HepG2 (cell line): Measurements from ENCODE around the gene DNMBP. TPM values are rescaled to one million over a fixed set of nuclear protein-coding genes. Genes with fewer than 3 reads are reported as not detected.

ENCODE experiments used
- EP300 ChIP-seq, 3 experiments: sonication (generic) in 1 of 3; formaldehyde crosslinking in 1 of 3; IDR thresholded peaks; 2 replicates each; pipeline versions ENCODE4 v1.5.1 to v1.6.1; 2011 to 2020; ENCODE audit warnings: low read depth in 2 of 3, low read length in 2 of 3, borderline replicate concordance in 1 of 3, improper control_type of control experiment in 1 of 3, mild to moderate bottlenecking in 1 of 3, missing genetic modification reagents in 1 of 3, moderate library complexity in 1 of 3
- FOXO1 ChIP-seq: sonication (generic); formaldehyde crosslinking; IDR thresholded peaks from 2 replicates; pipeline ENCODE4 v1.4.0; 2020; ENCODE audit warnings: missing genetic modification reagents
- HNF4A ChIP-seq: sonication (generic); formaldehyde crosslinking; IDR thresholded peaks from 2 replicates; pipeline ENCODE4 v1.4.0; 2020; ENCODE audit warnings: missing genetic modification reagents
- HNF4G ChIP-seq, 2 experiments: sonication (generic) in 1 of 2; formaldehyde crosslinking in 1 of 2; IDR thresholded peaks; 2 replicates each; pipeline versions ENCODE4 v1.4.0 to v1.6.1; 2011 to 2020; ENCODE audit warnings: borderline replicate concordance in 2 of 2, low read depth in 2 of 2, mild to moderate bottlenecking in 2 of 2, low read length in 1 of 2, missing genetic modification reagents in 1 of 2, moderate library complexity in 1 of 2
- LCORL ChIP-seq, 2 experiments: fragments of 450-650 bp in 1 of 2; sonication (generic) in 1 of 2; formaldehyde crosslinking in 1 of 2; IDR thresholded peaks; 2 replicates each; pipeline versions ENCODE4 v1.5.0 to v1.6.1; 2017 to 2020; ENCODE audit warnings: antibody characterized with exemption in 1 of 2, missing genetic modification reagents in 1 of 2
- MBD4 ChIP-seq: IDR thresholded peaks from 2 replicates; pipeline ENCODE4 v1.6.1; 2012; ENCODE audit warnings: low read length, inconsistent platforms, borderline replicate concordance
- NFKB2 ChIP-seq: sonication (generic); formaldehyde crosslinking; IDR thresholded peaks from 2 replicates; pipeline ENCODE4 v1.4.0; 2020; ENCODE audit warnings: missing genetic modification reagents, borderline replicate concordance
- POGZ ChIP-seq: sonication (generic); formaldehyde crosslinking; IDR thresholded peaks from 2 replicates; pipeline ENCODE4 v1.4.0; 2020; ENCODE audit warnings: mild to moderate bottlenecking, missing genetic modification reagents
- SAP130 ChIP-seq: IDR thresholded peaks from 2 replicates; pipeline ENCODE4 v1.6.1; 2016; ENCODE audit warnings: low read depth
- STAG1 ChIP-seq: sonication (generic); formaldehyde crosslinking; IDR thresholded peaks from 2 replicates; pipeline ENCODE4 v1.4.0; 2020; ENCODE audit warnings: missing genetic modification reagents
- YEATS4 ChIP-seq: sonication (generic); formaldehyde crosslinking; IDR thresholded peaks from 2 replicates; pipeline ENCODE4 v1.4.0; 2020; ENCODE audit warnings: missing genetic modification reagents, borderline replicate concordance
- ZSCAN30 ChIP-seq: sonication (generic); formaldehyde crosslinking; IDR thresholded peaks from 2 replicates; pipeline ENCODE4 v1.5.0; 2020; ENCODE audit warnings: mild to moderate bottlenecking, missing genetic modification reagents
- polyA plus RNA-seq, 8 experiments: library from polyadenylated mRNA; depleted of rRNA in 3 of 8; stranded (reverse) in 7 of 8; unstranded in 1 of 8; fragments of >200 nt; fragmentation: Illumina TruSeq in 4 of 8; extraction: Trizol in 4 of 8; gene quantifications; 2 replicates each; pipeline versions ENCODE4 v1.2.1 to v1.2.3, GENCODE V29; 2011 to 2016; ENCODE audit warnings: low read depth in 4 of 8, missing spikeins in 1 of 8, mixed read lengths in 1 of 8; ENCODE audit not compliant: insufficient read depth in 1 of 8
- total RNA-seq, 5 experiments: library from RNA; depleted of rRNA; stranded (reverse); fragments of >200 nt; fragmentation: Illumina TruSeq; extraction: Trizol; gene quantifications; 2 replicates each; pipeline ENCODE4 v1.2.3, GENCODE V29; 2016; ENCODE audit warnings: low read depth in 1 of 5
- TF ChIP-seq, protein P1 (sequence below): sonication (generic); formaldehyde crosslinking; IDR thresholded peaks from 2 replicates; pipeline ENCODE4 v1.9.0; 2021; ENCODE audit warnings: missing genetic modification reagents, borderline replicate concordance
- TF ChIP-seq, protein P2 (sequence below): IDR thresholded peaks from 2 replicates; pipeline ENCODE4 v1.6.1; 2016; ENCODE audit warnings: missing compliant biosample characterization, missing genetic modification reagents, borderline replicate concordance
- TF ChIP-seq, protein P3 (sequence below): sonication (generic); formaldehyde crosslinking; IDR thresholded peaks from 2 replicates; pipeline ENCODE4 v1.5.0; 2020; ENCODE audit warnings: mild to moderate bottlenecking, missing genetic modification reagents, borderline replicate concordance

DNMBP gene
- total and polyA plus RNA-seq, 2 of the 13 experiments (the other 11 are each of a cell fraction or from before 2014, with no cell fraction given): 3.6 to 6.3 TPM

DNA sequence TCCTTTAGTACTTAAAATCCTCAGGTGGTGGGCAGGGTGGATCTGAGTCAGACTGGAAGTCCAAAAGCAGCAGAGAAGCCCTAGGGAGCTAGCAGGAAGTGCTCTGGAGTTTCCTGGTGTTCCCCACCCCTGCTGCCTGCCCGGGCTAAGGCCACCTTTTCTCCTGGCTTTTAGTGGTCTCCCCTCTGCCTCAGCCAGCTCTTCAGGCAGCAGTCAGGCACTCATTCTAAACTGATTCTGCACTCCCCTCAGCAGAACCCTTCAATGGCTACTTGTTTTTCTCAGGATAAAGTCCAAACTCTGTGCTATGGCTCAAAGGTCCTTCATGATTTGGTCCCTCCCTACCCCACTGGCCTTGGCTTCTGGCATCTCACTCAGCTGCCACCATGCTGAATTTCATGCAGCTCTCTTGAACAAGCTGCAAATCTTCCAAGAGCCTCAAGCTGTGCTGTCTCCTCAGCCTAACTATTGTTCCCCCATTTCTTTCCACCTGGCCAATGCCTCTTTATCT is 28.9 kb upstream of the DNMBP start (continued):
- TF ChIP-seq, protein P1, sequence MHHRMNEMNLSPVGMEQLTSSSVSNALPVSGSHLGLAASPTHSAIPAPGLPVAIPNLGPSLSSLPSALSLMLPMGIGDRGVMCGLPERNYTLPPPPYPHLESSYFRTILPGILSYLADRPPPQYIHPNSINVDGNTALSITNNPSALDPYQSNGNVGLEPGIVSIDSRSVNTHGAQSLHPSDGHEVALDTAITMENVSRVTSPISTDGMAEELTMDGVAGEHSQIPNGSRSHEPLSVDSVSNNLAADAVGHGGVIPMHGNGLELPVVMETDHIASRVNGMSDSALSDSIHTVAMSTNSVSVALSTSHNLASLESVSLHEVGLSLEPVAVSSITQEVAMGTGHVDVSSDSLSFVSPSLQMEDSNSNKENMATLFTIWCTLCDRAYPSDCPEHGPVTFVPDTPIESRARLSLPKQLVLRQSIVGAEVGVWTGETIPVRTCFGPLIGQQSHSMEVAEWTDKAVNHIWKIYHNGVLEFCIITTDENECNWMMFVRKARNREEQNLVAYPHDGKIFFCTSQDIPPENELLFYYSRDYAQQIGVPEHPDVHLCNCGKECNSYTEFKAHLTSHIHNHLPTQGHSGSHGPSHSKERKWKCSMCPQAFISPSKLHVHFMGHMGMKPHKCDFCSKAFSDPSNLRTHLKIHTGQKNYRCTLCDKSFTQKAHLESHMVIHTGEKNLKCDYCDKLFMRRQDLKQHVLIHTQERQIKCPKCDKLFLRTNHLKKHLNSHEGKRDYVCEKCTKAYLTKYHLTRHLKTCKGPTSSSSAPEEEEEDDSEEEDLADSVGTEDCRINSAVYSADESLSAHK (CRISPR knock-in tag): no peak
- TF ChIP-seq LCORL (IDR thresholded peaks at IDR 0.05) (no peak), LCORL (CRISPR knock-in tag; IDR thresholded peaks at IDR 0.05) (peak; percentile 57; the same call in 1 of the 2 replicates), STAG1 (CRISPR knock-in tag) (no peak), ZSCAN30 (CRISPR knock-in tag) (no peak), NFKB2 (CRISPR knock-in tag) (no peak), MBD4 (no peak), SAP130 (0 out of 2 replicates have a peak, but pooled peaks have one; percentile 33), HNF4A (CRISPR knock-in tag) (peak; percentile 97), POGZ (CRISPR knock-in tag) (peak; percentile 81), EP300 (IDR thresholded peaks at IDR 0.05; ENCODE audit: low read depth in 2 of 2, low read length in 2 of 2) (peak in 1 of 2 experiments; percentile 53; a peak in 1 of 4 replicates), EP300 (CRISPR knock-in tag; IDR thresholded peaks at IDR 0.05; ENCODE audit: borderline replicate concordance) (no peak; the same call in 1 of the 2 replicates), FOXO1 (CRISPR knock-in tag) (peak; percentile 71), HNF4G (IDR thresholded peaks at IDR 0.05; ENCODE audit: borderline replicate concordance, low read depth, low read length) (peak; percentile 96), HNF4G (CRISPR knock-in tag; IDR thresholded peaks at IDR 0.05; ENCODE audit: borderline replicate concordance, low read depth) (peak; percentile 95), YEATS4 (CRISPR knock-in tag) (peak; percentile 43; the same call in 1 of the 2 replicates)
- TF ChIP-seq, protein P2, sequence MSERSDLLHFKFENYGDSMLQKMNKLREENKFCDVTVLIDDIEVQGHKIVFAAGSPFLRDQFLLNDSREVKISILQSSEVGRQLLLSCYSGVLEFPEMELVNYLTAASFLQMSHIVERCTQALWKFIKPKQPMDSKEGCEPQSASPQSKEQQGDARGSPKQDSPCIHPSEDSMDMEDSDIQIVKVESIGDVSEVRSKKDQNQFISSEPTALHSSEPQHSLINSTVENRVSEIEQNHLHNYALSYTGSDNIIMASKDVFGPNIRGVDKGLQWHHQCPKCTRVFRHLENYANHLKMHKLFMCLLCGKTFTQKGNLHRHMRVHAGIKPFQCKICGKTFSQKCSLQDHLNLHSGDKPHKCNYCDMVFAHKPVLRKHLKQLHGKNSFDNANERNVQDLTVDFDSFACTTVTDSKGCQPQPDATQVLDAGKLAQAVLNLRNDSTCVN: no peak; the same call in 1 of the 2 replicates
- TF ChIP-seq, protein P3, sequence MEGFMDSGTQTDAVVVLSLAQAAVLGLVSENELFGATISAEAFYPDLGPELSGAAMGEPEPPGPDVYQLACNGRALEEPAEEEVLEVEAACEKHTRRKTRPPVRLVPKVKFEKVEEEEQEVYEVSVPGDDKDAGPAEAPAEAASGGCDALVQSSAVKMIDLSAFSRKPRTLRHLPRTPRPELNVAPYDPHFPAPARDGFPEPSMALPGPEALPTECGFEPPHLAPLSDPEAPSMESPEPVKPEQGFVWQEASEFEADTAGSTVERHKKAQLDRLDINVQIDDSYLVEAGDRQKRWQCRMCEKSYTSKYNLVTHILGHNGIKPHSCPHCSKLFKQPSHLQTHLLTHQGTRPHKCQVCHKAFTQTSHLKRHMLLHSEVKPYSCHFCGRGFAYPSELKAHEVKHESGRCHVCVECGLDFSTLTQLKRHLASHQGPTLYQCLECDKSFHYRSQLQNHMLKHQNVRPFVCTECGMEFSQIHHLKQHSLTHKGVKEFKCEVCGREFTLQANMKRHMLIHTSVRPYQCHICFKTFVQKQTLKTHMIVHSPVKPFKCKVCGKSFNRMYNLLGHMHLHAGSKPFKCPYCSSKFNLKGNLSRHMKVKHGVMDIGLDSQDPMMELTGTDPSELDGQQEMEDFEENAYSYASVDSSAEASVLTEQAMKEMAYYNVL: peak; percentile 61; the same call in 1 of the 2 replicates
